ENCODE measurements around the gene ADSS1.
A peak's percentile ranks its signal among the peaks of the same experiment; 100 is the strongest.

ADSS1 gene

DNA sequence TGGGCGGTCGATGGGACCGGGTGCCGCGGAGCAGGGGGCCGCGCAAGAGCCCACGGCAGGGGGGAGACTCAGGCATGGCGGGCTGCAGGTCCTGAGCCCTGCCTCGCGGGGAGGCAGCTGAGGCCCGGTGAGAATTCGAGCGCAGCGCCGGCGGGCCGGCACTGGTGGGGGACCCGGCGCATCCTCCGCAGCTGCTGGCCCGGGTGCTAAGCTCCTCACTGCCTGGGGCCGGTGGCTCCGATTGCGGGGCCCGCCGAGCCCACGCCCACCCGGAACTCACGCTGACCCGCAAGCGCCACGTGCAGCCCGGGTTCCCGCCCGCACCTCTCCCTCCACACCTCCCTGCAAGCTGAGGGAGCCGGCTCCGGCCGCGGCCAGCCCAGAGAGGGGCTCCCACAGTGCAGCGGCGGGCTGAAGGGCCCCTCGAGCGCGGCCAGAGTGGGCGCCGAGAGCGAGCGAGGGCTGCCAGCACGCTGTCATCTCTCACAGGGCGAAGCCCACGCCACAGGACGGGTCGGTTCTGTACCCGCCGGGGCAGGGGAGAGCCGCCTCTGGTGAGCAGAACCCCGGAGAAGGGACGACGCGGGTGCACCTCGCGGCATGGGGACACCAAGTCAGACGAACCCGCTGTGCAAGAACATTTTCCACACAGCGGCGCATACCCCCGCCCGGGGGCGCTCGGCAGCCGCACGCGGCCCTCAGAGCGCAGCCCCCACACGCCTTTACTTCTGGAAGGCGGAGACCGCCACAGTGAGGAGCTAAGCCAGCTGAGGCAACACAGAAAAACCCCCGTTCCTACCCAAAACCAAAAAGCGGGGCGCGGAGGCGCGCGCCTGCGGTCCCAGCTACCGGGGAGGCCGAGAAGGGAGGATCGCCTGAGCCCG, 27.8 kb downstream of the ADSS1 start:
- no peak for DNase-seq

DNA sequence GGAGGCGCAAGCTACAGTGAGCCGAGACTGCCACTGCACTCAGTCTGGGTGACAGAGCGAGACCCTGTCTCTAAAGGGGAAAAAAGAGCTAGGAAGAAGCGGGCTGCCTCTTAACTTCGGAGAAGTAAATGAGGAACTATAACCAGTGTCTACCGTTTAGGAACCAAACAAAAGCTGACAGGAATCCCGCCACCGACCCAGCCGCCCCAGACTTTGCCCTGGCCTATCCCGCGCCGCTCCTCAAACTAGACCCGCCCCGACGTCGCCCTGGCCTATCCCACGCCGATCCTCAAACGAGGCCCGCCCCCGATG, 28.4 kb downstream of the ADSS1 start:
- DNase-seq = no peak

- peak; percentile 100 for DNase-seq
These were observed 28.9 kb downstream of the ADSS1 start, which contains the start of gene SIVA1 for GRCh38 chr14:104752735-104753527. Gene SIVA1 (plus strand): TSS chr14:104753147. CDS start chr14:104753202, 55 bp downstream.

GRCh38 chr14:104753528-104754212, 29.6 kb downstream of the ADSS1 start:
- peak; percentile 22 for DNase-seq

DNA sequence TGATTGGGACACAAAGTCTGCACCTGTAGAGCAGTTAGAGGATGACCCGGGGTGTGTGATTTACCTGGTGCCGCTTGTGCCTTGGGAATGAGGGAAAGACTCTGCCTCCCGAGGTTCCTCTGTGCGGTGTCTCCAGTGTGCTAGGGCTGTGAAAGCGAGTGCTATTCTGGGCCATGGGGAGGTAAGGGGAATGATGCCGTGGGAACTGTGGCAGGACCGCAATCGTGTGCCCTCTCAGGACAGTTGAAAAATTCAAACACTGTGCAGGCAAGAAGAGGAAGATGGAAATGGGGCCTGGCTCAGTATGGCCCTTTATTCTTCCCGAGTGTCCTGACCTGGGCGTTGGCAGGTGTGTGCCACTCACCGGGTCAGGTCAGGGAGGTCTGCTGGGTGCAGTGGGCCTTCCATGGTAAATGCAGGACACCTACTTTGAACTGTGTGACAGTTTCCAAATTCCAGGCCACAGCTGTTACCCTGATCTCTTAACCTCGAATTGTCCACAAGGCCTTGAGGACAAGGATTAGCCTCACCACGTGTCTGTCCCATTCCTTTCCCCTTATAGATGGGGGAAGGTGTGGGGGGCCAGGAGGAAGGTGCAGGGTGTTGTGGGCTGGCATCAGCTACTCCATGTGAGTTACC, 30.3 kb downstream of the ADSS1 start:
- no peak for DNase-seq

- DNase-seq = no peak
These were observed 31.6 kb downstream of the ADSS1 start for GRCh38 chr14:104755621-104756020.

DNA sequence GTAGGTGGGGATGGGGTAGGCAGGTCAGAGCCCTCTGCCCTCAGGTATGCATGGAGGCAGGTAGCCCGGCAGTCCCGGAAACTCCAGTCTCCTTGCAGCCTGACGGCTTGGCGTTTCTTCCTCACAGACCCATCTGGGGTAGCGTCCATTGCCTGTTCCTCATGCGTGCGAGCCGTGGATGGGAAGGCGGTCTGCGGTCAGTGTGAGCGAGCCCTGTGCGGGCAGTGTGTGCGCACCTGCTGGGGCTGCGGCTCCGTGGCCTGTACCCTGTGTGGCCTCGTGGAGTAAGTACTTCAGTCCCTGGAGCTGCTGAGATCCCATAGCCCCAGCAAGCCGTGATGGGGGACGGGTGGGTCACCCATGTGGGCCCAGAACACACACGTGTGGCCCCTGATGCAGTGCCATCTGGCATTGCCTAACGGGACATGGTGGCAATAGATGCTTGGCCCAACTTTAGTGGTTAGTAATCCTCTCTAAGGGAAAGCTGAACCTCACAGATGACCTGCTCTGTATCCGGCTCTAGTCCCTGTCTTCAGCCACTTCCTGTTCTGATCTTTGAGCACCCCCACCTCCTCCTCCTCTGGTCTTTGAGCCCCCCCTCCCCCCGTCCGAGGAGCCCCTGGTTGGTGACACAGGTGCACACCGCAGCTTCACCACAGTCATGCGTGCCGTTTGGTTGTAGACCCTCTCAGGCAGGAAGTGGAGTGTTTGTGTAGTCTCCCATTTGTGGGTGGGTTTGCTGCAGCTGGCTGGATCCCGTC, 32.6 kb downstream of the ADSS1 start:
- DNase-seq = no peak

DNA sequence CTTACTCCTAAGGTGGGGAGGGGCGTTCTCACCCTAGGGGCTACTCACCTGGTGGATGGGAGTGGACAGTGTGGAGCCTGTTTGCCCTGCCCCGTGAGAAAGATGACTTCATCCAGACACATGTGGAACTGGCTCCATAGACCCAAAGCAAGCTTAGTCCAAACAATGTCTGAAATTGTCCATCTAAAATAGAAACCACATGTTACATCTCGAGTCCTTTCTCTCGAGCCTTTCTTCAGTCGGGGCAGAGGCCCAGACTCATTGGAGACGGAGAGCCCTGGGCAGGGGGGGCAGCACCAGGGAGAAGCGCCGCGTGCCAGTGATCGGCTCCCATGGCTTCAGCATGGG, 33.2 kb downstream of the ADSS1 start:
- DNase-seq = no peak

DNA sequence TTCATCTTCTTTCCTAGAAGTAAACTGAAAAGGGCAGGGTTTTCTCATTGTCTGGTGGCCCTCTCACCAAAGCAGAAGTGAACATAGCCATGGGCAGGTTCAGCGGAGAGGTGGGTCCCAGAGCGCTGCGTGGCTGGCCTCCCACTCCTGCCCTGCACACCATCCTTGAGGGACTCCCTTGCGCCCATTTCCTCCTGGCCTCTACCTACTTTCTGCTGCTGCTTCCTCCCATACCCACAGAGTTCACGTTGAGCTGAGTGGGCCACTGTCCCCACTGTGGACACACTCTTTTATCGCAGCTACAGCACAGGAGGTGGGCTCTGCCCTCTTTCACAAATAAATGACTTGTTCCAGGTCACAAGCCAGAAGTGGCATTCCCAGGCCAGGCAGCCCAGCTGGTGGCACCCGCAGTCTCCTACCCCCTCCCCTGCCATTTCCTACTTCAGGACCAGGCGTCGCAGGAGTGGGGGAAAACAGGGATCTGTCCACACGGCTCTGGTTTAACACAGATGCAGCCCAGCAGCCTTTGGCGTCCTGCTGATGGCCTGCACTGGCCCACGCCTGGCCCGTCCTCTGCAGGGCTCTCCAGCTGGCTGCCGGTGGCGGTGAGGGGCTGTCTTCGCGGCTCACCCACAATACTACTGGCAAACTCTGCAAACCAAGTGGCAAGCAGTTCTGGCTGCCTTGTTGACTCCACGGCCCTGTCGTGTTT, 33.8 kb downstream of the ADSS1 start:
- DNase-seq = no peak

DNA sequence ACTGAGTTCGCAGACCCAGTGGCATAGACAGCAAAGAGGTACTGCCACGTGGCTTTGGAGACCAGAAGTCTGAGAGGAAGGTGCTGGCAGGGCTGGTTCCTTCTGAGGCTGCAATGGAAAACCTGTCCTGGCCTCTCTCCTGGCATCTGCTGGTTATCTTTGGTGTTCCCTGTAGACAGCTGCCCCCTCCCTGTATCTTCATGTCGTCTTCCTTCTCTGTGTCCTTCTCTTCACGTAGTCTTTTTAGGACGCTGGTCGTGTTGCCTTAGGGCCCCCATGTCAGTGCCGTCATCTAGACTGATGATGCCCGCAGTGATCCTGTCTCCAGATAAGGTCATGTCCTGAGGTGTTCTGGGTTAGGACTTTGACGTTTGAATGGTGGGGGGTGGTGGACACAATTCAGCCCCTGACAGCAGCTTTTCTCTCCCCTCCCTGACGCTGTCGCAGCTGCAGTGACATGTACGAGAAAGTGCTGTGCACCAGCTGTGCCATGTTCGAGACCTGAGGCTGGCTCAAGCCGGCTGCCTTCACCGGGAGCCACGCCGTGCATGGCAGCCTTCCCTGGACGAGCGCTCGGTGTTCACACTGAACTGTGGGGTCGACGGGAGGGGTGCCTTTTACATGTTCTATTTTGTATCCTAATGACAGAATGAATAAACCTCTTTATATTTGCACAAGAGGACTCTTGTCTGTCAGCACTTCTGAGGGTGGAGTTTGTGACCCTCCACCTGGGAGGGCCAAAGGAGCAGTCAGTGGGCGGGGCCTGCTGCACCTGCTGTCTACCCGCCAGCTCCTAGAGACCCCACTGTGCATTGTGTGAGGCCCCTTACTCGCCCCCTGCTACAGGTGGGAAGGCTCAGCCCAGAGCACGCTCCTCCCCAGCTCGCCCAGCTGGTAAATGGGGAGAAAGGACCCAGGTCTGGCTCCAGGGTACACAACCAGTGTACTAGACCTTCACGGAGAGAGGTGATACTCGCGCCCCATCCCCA, 35.2 kb downstream of the ADSS1 start:
- DNase-seq = no peak

- no peak for DNase-seq
These were observed 41.5 kb downstream of the ADSS1 start for GRCh38 chr14:104765517-104765916.

GRCh38 chr14:104766256-104766862, 42.3 kb downstream of the ADSS1 start:
- no peak for DNase-seq

DNA sequence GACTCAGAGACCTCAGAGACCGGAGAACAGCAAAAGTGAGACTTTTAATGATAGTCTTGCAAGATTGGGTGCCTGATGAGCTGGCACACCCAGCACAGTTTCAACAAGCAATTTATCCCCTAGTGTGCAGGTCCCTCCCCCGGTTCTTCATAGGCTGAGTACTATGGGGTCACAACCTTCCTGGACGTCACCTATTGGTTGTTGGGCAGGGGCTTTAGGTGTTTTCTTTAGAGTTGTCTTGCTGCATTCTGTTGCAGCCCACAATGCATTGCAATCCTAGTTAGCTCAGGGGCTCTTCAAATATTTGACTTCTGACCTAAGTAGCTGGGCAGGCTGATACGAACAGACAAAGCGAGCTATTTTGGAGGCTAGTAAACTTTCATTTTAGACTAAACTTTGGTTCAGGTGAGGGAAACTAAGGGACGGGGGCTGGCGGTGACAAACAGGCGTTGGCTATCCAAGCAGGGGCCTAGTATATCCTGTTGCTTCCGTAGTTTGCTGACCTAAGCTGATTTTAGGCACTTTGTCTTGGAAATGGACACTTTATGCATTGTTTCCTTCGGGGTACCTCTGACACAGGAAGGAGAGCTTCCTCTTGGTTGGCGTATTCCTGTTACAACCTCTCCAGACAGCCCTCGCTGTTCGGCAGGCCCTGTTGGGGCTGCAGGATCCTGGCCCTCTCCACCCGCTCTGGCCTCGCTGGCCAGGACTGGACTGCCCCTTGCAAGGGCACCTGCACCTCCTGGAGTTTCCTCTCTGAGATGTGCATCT, 43.0 kb downstream of the ADSS1 start:
- DNase-seq = no peak

DNA sequence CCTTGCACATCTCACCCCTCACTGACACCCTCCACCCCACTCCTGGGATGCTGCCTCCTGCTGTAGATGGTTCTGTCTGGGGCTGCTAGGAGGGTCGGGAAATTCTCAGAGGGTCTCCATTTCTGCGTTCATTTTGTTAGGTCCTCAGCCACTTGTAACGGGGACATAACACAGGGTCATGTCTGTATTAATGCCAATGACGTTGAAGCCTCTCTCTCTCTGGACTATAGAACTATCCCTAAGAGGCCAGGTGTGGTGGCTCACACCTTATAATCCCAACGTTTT, 43.5 kb downstream of the ADSS1 start:
- DNase-seq = no peak

- peak; percentile 94 for DNase-seq
These were observed 44.7 kb downstream of the ADSS1 start for GRCh38 chr14:104768437-104769323.

DNA sequence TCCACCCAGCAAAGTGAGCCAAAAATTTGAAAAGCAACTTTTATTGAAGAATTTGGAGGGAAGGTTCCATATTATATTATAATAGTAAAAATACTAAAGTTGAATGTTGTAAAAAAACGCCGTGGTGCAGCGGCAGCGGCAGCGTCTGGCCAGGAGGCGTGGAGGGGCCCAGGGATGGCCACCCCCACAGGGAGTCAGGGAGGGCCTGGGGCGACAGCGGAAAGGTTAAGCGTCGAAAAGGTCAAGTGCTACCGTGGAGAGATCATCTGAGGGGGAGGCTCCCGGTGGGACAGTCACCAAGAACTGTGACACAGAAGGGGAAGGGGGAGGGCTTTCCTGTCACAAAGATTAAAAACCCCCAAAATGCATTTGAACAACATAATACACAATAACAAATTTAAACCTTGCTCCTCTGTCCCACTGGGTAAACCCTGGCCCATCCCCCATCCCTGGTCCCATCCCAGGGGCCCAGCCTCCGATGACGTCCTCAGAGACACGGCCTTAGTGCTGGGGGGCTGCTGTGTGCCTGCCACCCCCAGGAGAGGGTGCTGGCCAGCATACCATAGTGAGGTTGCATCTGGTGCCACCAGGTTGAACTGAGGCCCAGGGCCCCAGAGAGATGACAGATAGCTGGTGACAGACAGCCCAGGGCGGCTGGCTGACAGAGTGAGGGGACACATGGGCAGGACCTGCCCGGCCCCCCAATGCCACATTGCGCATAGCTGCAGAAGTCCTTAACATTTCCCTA, 45.5 kb downstream of the ADSS1 start:
- DNase-seq = no peak

DNA sequence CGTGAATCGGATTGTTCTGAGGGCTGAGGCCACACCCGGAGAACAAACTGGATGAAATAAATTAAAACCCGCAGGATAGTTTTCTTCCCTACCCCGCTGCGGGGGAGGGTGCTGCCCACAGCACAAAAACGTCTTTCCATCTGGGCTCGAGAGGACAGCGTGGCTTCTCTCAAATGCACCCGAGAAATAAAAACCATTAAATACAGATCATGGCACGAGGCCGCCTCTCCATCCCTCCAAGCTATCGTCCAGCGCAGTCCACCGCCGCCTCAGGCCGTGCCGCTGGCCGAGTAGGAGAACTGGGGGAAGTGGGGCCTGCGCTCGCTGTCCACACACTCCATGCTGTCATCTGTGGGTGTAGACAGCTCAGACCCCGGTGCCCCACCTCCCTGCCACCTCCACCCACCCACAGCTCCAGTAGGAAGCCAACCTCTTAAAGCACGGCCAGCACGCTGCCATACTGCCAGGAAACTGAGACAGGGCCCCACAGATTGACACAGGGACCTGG, 46.1 kb downstream of the ADSS1 start:
- DNase-seq = no peak
